Activated CD8-positive, alpha-beta T cell treated with anti-CD3 and anti-CD28 coated beads for 36 hours (primary cell): ENCODE measurements around the gene FGF22. TPM values are rescaled to one million over a fixed set of nuclear protein-coding genes. Genes with fewer than 3 reads are reported as not detected.

Source experiments
- ATAC-seq: fragments of 200-7000 bp; cut with Tn5 transposase; one replicate; pipeline ENCODE4 v1.10.0; 2021; ENCODE audit warnings: mild to moderate bottlenecking, moderate library complexity
- CTCF ChIA-PET: fragments of 350-600 bp; sonication (Branson Sonifier 250); formaldehyde crosslinking; loops from one replicate; lab custom pipeline; 2021; ENCODE audit warnings: antibody characterized with exemption; lab: Charles Lee
- POLR2A ChIA-PET: fragments of 350-600 bp; sonication (Branson Sonifier 250); formaldehyde crosslinking; loops from one replicate; lab custom pipeline; 2021; ENCODE audit warnings: antibody characterized with exemption; lab: Charles Lee
- DNase-seq: peaks from one replicate; pipeline ENCODE4 v3.0.0-alpha.2; 2020
- H3K27ac Mint-ChIP-seq: one replicate; pipeline ENCODE4 v1.8.0; 2021; ENCODE audit warnings: mild to moderate bottlenecking, mixed read lengths
- H3K27me3 Mint-ChIP-seq: one replicate; pipeline ENCODE4 v1.8.0; 2021; ENCODE audit warnings: mixed read lengths
- H3K36me3 Mint-ChIP-seq: one replicate; pipeline ENCODE4 v1.8.0; 2021; ENCODE audit warnings: low read depth, mixed read lengths
- H3K4me1 Mint-ChIP-seq: one replicate; pipeline ENCODE4 v1.8.0; 2021; ENCODE audit warnings: low read depth, mixed read lengths
- H3K4me3 Mint-ChIP-seq: one replicate; pipeline ENCODE4 v1.8.0; 2021; ENCODE audit warnings: mild to moderate bottlenecking, moderate library complexity, mixed read lengths
- H3K9me3 Mint-ChIP-seq: one replicate; pipeline ENCODE4 v1.8.0; 2021; ENCODE audit warnings: mixed read lengths
- CTCF ChIP-seq: fragments of 200-600 bp; IDR thresholded peaks from one replicate; pipeline ENCODE4 v1.8.0; 2022; ENCODE audit warnings: antibody characterized with exemption, mild to moderate bottlenecking
- intact Hi-C: fragments of 100-400 bp; cut with micrococcal nuclease; formaldehyde crosslinking; loops from one replicate; pipeline ENCODE4 v1.10.0; 2022
- total RNA-seq, 2 experiments: library from RNA; stranded (reverse); gene quantifications; one replicate each; pipeline ENCODE4 v1.2.3, GENCODE V29; 2021

FGF22 gene
- total RNA-seq, 2 experiments from 2014 or later = 0.16 TPM; not detected in 1

GRCh38 chr19:674282-675151, 34.8 kb downstream of the FGF22 start:
- ATAC-seq (no peak), DNase-seq (no peak)
- Mint-ChIP-seq H3K27ac (no peak overlapping the region), H3K4me3 (no peak overlapping the region), H3K4me1 (peaks cover 5% of the 10 kb centered on the region), H3K9me3 (no peaks in the 10 kb centered on the region), H3K36me3 (no peaks in the 10 kb centered on the region), H3K27me3 (peaks cover 17% of the 10 kb centered on the region)
- intact Hi-C loops = no loop called here
- ChIA-PET POLR2A (interaction anchor here (0.7 to 1.7 kb wide), 2 partner anchors 11 to 20 kb away, joined by 3 to 7 read pairs; no protein-coding TSS in a partner anchor), CTCF (interaction anchor here (0.6 to 1.0 kb wide), 2 partner anchors 60 to 929 kb away, joined by 3 read pairs; no protein-coding TSS in a partner anchor)
- no peak for TF ChIP-seq CTCF

- ChIA-PET POLR2A (interaction anchor here (1.0 to 1.7 kb wide), 2 partner anchors 12 to 35 kb away, joined by 3 to 7 read pairs; no protein-coding TSS in a partner anchor), CTCF (no interaction called here)
- Mint-ChIP-seq H3K36me3 (no peaks in the 10 kb centered on the region), H3K27me3 (peaks cover 17% of the 10 kb centered on the region), H3K4me3 (no peak overlapping the region), H3K9me3 (no peaks in the 10 kb centered on the region), H3K4me1 (peaks cover 5% of the 10 kb centered on the region), H3K27ac (no peak overlapping the region)
- no peak for ATAC-seq
- TF ChIP-seq CTCF = no peak
- no peak for DNase-seq
- intact Hi-C loops = no loop called here
These were observed 36.3 kb downstream of the FGF22 start for GRCh38 chr19:676007-676338.

- DNase-seq (no peak), ATAC-seq (no peak)
- intact Hi-C loops = no loop called here
- ChIA-PET POLR2A (interaction anchor here (1.0 to 1.7 kb wide), 2 partner anchors 13 to 34 kb away, joined by 3 to 7 read pairs; no protein-coding TSS in a partner anchor), CTCF (no interaction called here)
- H3K4me3 Mint-ChIP-seq = no peak within 1 kb of the TSS
- H3K36me3 Mint-ChIP-seq = no peaks in the 10 kb centered on the region
- peaks cover 17% of the 10 kb centered on the region for H3K27me3 Mint-ChIP-seq
- peaks cover 5% of the 10 kb centered on the region for H3K4me1 Mint-ChIP-seq
- no peak for TF ChIP-seq CTCF
- no peaks in the 10 kb centered on the region for H3K9me3 Mint-ChIP-seq
- no peak within 1 kb of the TSS for H3K27ac Mint-ChIP-seq
These were observed 36.8 kb downstream of the FGF22 start, which contains the start of gene FSTL3 for GRCh38 chr19:676339-677105. FSTL3 (plus strand) TSS chr19:676392; CDS start chr19:676424, 32 bp downstream.

GRCh38 chr19:677201-677600, 37.5 kb downstream of the FGF22 start:
- ATAC-seq = no peak
- POLR2A ChIA-PET = no interaction called here
- CTCF ChIA-PET = interaction anchor here (1.2 kb wide), 1 partner anchor 171 kb away, joined by 3 read pairs; no protein-coding TSS in a partner anchor

More at GRCh38 chr19:677201-677600, 37.5 kb downstream of the FGF22 start:
- H3K27ac Mint-ChIP-seq = no peak overlapping the region
- no peaks in the 10 kb centered on the region for H3K9me3 Mint-ChIP-seq
- H3K4me3 Mint-ChIP-seq = no peak overlapping the region
- H3K4me1 Mint-ChIP-seq = peaks cover 5% of the 10 kb centered on the region
- no peaks in the 10 kb centered on the region for H3K36me3 Mint-ChIP-seq
- no peak for DNase-seq
- H3K27me3 Mint-ChIP-seq = peaks cover 17% of the 10 kb centered on the region
- intact Hi-C loops = no loop called here
- no peak for TF ChIP-seq CTCF
